Measurements from ENCODE around the gene SPACA6.

SPACA6 gene

DNA sequence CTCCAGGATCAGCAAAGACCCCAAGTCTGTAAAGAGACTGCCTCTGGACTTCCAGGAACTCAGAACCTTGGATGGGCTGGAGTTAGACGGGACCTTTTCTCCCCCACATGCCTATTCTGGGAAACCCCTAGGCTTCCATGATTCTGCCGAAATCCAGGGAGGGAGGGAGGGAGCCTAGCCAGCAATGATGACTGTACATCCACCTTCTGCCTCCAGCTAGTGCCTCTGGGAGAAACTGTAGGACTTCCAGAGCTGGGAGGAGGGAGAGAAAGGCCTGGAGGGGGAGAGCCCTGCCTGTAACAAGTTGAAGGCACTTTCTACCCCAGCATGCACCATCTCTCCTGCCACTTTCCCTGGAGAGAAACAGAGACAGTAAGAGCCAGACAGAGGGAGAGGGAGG lies 36.7 kb downstream of the SPACA6 start:
- TF ChIP-seq EZH2phosphoT487 (IDR thresholded peaks at IDR 0.05; ENCODE audit: borderline replicate concordance) (no peak), CTCF (conservative IDR thresholded peaks at IDR 0.05; ENCODE audit: low read length) (no peak)
- Histone ChIP-seq H3F3A (ENCODE audit: low read depth) (no peaks in the 10 kb centered on the region), H3K9me3 (ENCODE audit: insufficient read depth, low read depth, low read length) (no peaks in the 10 kb centered on the region; the same call in 1 of the 2 replicates), H4K20me1 (ENCODE audit: insufficient read depth, low read length, poor library complexity, severe bottlenecking) (no peaks in the 10 kb centered on the region), H3K9ac (ENCODE audit: low read depth, low read length, poor library complexity, severe bottlenecking) (no peak overlapping the region), H3K9me2 (replicated peaks; ENCODE audit: low read depth, low read length) (no peaks in the 10 kb centered on the region), H3K4me2 (ENCODE audit: low read depth, low read length, poor library complexity, severe bottlenecking) (no peak overlapping the region), H3K27me3 (ENCODE audit: insufficient read depth, low read length, poor library complexity, severe bottlenecking) (no peaks in the 10 kb centered on the region), H2AFZ (ENCODE audit: low read length) (no peak overlapping the region), H3K4me3 (ENCODE audit: low read length, poor library complexity, severe bottlenecking) (no peak overlapping the region), H3K36me3 (ENCODE audit: insufficient read depth, low read length) (no peaks in the 10 kb centered on the region), H3K4me1 (ENCODE audit: insufficient read depth, low read length, poor library complexity, severe bottlenecking) (no peaks in the 10 kb centered on the region), H3K79me2 (ENCODE audit: insufficient read depth, low read length) (no peaks in the 10 kb centered on the region)

- Histone ChIP-seq H3K36me3 (ENCODE audit: insufficient read depth, low read length) (no peaks in the 10 kb centered on the region), H3K9me3 (ENCODE audit: insufficient read depth, low read depth, low read length) (no peaks in the 10 kb centered on the region), H2AFZ (ENCODE audit: low read length) (no peak overlapping the region), H3K9ac (ENCODE audit: low read depth, low read length, poor library complexity, severe bottlenecking) (no peak overlapping the region), H4K20me1 (ENCODE audit: insufficient read depth, low read length, poor library complexity, severe bottlenecking) (no peaks in the 10 kb centered on the region), H3K79me2 (ENCODE audit: insufficient read depth, low read length) (no peaks in the 10 kb centered on the region), H3K27me3 (ENCODE audit: insufficient read depth, low read length, poor library complexity, severe bottlenecking) (no peaks in the 10 kb centered on the region), H3K4me3 (ENCODE audit: low read length, poor library complexity, severe bottlenecking) (no peak overlapping the region), H3K9me2 (replicated peaks; ENCODE audit: low read depth, low read length) (no peaks in the 10 kb centered on the region), H3F3A (ENCODE audit: low read depth) (no peaks in the 10 kb centered on the region), H3K4me1 (ENCODE audit: insufficient read depth, low read length, poor library complexity, severe bottlenecking) (no peaks in the 10 kb centered on the region), H3K4me2 (ENCODE audit: low read depth, low read length, poor library complexity, severe bottlenecking) (no peak overlapping the region)
- TF ChIP-seq EZH2phosphoT487 (IDR thresholded peaks at IDR 0.05; ENCODE audit: borderline replicate concordance) = no peak
- TF ChIP-seq CTCF (conservative IDR thresholded peaks at IDR 0.05; ENCODE audit: low read length) = no peak
Measured at GRCh38 chr19:51733742-51734522, 40.8 kb downstream of the SPACA6 start.

DNA sequence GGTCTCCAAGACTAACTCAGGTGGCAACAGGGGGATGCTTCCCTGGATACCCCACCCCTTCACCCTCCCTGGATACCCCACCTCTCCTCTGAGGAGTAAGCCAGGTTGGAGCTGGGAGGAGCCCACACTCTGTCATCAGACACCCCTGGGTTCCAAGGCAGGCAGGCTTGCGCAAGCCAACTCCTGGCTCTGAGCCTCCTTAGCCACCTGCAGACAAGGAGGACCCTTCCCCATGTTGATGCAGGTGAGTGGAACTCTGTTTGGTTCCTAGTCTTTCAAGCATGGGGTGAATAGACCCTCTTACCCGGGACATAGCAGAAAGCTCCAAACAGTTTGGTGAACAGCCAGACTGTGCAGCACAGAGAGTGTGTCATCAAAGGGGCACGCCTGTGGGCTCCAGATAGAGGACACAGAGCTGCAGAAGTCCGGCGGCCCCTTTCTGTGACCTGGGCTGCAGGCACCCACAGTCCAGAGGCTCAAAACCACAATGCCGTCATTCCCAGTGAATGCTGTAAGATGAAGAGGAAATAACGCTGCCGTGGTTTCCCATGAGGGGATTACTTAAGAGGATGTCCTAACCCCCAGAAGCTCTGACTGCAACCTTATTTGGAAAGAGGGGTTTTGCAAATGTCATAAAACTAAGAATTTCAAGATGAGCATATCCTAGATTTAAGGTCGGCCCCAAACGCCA lies 42.8 kb downstream of the SPACA6 start:
- no peak overlapping the region for H3K4me3 ChIP-seq (ENCODE audit: low read length, poor library complexity, severe bottlenecking)
- H4K20me1 ChIP-seq (ENCODE audit: insufficient read depth, low read length, poor library complexity, severe bottlenecking) = no peaks in the 10 kb centered on the region
- H3K27me3 ChIP-seq (ENCODE audit: insufficient read depth, low read length, poor library complexity, severe bottlenecking) = no peaks in the 10 kb centered on the region
- no peak overlapping the region for H3K4me2 ChIP-seq (ENCODE audit: low read depth, low read length, poor library complexity, severe bottlenecking)
- H3F3A ChIP-seq (ENCODE audit: low read depth) = no peaks in the 10 kb centered on the region
- no peaks in the 10 kb centered on the region for H3K4me1 ChIP-seq (ENCODE audit: insufficient read depth, low read length, poor library complexity, severe bottlenecking)
- H2AFZ ChIP-seq (ENCODE audit: low read length) = no peak overlapping the region
- no peaks in the 10 kb centered on the region for H3K9me3 ChIP-seq (ENCODE audit: insufficient read depth, low read depth, low read length)
- no peaks in the 10 kb centered on the region for H3K9me2 ChIP-seq (replicated peaks; ENCODE audit: low read depth, low read length)
- H3K79me2 ChIP-seq (ENCODE audit: insufficient read depth, low read length) = no peaks in the 10 kb centered on the region
- H3K36me3 ChIP-seq (ENCODE audit: insufficient read depth, low read length) = no peaks in the 10 kb centered on the region
- no peak for TF ChIP-seq CTCF (conservative IDR thresholded peaks at IDR 0.05; ENCODE audit: low read length)
- TF ChIP-seq EZH2phosphoT487 (IDR thresholded peaks at IDR 0.05; ENCODE audit: borderline replicate concordance) = no peak
- no peak overlapping the region for H3K9ac ChIP-seq (ENCODE audit: low read depth, low read length, poor library complexity, severe bottlenecking)
